Measurements from ENCODE around the gene CALHM6.

DNA sequence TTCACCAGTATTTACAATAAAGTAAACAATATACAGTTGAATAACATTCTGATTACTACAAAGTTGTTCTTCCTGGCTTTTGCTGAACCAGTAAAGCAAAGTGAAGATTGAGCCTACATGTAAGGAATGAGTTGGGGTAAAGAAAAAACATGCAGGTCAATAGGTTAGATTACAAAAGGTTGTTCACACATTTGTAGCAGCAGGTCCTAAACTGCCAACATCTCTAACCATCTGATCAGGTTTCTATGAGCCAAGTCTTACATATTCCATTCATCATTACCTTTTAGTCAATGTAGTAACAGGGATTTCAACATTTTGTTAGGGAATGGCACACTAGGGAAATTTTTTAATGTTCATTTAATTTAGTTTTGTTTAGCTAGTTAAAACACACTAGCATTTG is 9.3 kb upstream of the CALHM6 start:
- TF ChIP-seq EZH2 (IDR thresholded peaks at IDR 0.05; ENCODE audit: insufficient read depth, low read length) = no peak
- TF ChIP-seq, protein P1, sequence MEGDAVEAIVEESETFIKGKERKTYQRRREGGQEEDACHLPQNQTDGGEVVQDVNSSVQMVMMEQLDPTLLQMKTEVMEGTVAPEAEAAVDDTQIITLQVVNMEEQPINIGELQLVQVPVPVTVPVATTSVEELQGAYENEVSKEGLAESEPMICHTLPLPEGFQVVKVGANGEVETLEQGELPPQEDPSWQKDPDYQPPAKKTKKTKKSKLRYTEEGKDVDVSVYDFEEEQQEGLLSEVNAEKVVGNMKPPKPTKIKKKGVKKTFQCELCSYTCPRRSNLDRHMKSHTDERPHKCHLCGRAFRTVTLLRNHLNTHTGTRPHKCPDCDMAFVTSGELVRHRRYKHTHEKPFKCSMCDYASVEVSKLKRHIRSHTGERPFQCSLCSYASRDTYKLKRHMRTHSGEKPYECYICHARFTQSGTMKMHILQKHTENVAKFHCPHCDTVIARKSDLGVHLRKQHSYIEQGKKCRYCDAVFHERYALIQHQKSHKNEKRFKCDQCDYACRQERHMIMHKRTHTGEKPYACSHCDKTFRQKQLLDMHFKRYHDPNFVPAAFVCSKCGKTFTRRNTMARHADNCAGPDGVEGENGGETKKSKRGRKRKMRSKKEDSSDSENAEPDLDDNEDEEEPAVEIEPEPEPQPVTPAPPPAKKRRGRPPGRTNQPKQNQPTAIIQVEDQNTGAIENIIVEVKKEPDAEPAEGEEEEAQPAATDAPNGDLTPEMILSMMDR (IDR thresholded peaks at IDR 0.05; ENCODE audit: insufficient read depth, low read depth, low read length) = no peak
